Measurements from ENCODE around the gene MSI2.

DNA sequence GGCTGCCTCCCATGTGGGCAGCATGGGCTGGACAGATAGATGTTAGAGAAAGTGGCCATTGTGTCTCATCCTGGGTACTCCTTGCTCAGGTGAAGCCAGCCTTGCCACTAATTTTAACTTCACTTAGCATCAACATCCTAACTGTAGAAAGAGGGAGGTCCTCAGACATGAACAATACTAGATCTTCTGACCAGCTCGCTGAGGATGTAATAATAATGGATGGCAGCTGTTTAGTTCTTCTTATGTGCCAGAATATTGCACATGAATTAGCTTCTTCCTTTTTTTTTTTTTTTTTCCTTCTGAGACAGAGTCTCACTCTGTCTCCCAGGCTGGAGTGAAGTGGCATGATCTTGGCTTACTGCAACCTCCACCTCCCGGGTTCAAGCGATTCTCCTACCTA, 256.4 kb downstream of the MSI2 start:
- TF ChIP-seq SUZ12 (IDR thresholded peaks at IDR 0.05) (no peak), FOXK2 (IDR thresholded peaks at IDR 0.05) (no peak), FOXA1 (IDR thresholded peaks at IDR 0.05) (no peak), ELF4 (IDR thresholded peaks at IDR 0.05) (no peak), FOXM1 (IDR thresholded peaks at IDR 0.05; ENCODE audit: borderline replicate concordance) (no peak), BHLHE40 (IDR thresholded peaks at IDR 0.05; ENCODE audit: borderline replicate concordance) (no peak), CTBP1 (IDR thresholded peaks at IDR 0.05; ENCODE audit: borderline replicate concordance) (no peak)
- TF ChIP-seq, protein P1, sequence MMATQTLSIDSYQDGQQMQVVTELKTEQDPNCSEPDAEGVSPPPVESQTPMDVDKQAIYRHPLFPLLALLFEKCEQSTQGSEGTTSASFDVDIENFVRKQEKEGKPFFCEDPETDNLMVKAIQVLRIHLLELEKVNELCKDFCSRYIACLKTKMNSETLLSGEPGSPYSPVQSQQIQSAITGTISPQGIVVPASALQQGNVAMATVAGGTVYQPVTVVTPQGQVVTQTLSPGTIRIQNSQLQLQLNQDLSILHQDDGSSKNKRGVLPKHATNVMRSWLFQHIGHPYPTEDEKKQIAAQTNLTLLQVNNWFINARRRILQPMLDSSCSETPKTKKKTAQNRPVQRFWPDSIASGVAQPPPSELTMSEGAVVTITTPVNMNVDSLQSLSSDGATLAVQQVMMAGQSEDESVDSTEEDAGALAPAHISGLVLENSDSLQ (IDR thresholded peaks at IDR 0.05) = no peak

Data from HEK293T (cell line).